ENCODE data around the gene CNTNAP2. TPM values are rescaled to one million over a fixed set of nuclear protein-coding genes. Genes with fewer than 3 reads are reported as not detected.

Gene CNTNAP2
- total and polyA plus RNA-seq, 2 of the 13 experiments (the other 11 are each of a cell fraction or from before 2014, with no cell fraction given) = 0.40 to 0.42 TPM

DNA sequence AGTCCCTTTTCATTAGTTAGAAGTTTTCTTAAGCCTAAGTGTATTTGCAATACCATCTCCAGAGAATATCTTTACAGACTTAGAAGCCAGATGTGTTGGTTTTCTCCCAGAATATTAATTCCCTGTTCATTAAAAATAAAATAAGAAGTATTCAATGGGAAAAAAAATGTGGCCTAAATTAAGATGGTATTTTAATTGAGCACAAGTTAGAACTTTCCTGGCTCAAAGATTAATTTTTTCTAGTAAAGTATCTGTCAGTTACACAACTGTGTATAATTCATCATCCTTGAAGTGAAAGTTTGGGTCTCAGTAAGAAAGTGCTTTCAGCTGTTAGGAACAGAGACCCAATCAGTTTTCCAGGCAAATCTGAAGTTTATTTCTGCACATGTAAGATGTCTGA is 1294.5 kb downstream of the CNTNAP2 start:
- TF ChIP-seq ZNF280B (CRISPR knock-in tag; IDR thresholded peaks at IDR 0.05; ENCODE audit: borderline replicate concordance) (no peak), SRY (CRISPR knock-in tag; IDR thresholded peaks at IDR 0.05) (no peak), ZMYM2 (CRISPR knock-in tag; IDR thresholded peaks at IDR 0.05) (no peak), TRIM24 (CRISPR knock-in tag; IDR thresholded peaks at IDR 0.05) (no peak), NR3C1 (CRISPR knock-in tag; IDR thresholded peaks at IDR 0.05) (no peak), ZNF782 (CRISPR knock-in tag; IDR thresholded peaks at IDR 0.05; ENCODE audit: borderline replicate concordance) (no peak), ATF6 (CRISPR knock-in tag; conservative IDR thresholded peaks at IDR 0.05) (no peak), MTF2 (CRISPR knock-in tag; IDR thresholded peaks at IDR 0.05; ENCODE audit: borderline replicate concordance) (no peak), SNAPC2 (CRISPR knock-in tag; IDR thresholded peaks at IDR 0.05) (no peak), MZF1 (CRISPR knock-in tag; IDR thresholded peaks at IDR 0.05; ENCODE audit: borderline replicate concordance) (no peak), SNAI1 (CRISPR knock-in tag; IDR thresholded peaks at IDR 0.05; ENCODE audit: borderline replicate concordance) (no peak), NAIF1 (CRISPR knock-in tag; IDR thresholded peaks at IDR 0.05; ENCODE audit: borderline replicate concordance) (no peak), ZNF614 (CRISPR knock-in tag; IDR thresholded peaks at IDR 0.05; ENCODE audit: borderline replicate concordance) (no peak), STAG1 (CRISPR knock-in tag; IDR thresholded peaks at IDR 0.05) (no peak), ZNF563 (CRISPR knock-in tag; IDR thresholded peaks at IDR 0.05) (no peak), SRF (IDR thresholded peaks at IDR 0.05; ENCODE audit: low read depth, low read length) (no peak), ZNF331 (CRISPR knock-in tag; IDR thresholded peaks at IDR 0.05) (no peak)
- TF ChIP-seq, protein P1, sequence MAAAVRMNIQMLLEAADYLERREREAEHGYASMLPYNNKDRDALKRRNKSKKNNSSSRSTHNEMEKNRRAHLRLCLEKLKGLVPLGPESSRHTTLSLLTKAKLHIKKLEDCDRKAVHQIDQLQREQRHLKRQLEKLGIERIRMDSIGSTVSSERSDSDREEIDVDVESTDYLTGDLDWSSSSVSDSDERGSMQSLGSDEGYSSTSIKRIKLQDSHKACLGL (CRISPR knock-in tag; IDR thresholded peaks at IDR 0.05) = no peak
- TF ChIP-seq, protein P2, sequence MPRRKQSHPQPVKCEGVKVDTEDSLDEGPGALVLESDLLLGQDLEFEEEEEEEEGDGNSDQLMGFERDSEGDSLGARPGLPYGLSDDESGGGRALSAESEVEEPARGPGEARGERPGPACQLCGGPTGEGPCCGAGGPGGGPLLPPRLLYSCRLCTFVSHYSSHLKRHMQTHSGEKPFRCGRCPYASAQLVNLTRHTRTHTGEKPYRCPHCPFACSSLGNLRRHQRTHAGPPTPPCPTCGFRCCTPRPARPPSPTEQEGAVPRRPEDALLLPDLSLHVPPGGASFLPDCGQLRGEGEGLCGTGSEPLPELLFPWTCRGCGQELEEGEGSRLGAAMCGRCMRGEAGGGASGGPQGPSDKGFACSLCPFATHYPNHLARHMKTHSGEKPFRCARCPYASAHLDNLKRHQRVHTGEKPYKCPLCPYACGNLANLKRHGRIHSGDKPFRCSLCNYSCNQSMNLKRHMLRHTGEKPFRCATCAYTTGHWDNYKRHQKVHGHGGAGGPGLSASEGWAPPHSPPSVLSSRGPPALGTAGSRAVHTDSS (CRISPR knock-in tag; conservative IDR thresholded peaks at IDR 0.05) = no peak
- no peak for ATAC-seq
- Histone ChIP-seq H3K27me3 (ENCODE audit: control insufficient read depth in 1 of 2, insufficient read depth in 2 of 2, low read length in 2 of 2) (no peaks in the 10 kb centered on the region), H3K9ac (ENCODE audit: insufficient read depth, low read depth, low read length) (no peak overlapping the region), H3K79me2 (ENCODE audit: insufficient read depth, low read length) (no peaks in the 10 kb centered on the region), H2AFZ (ENCODE audit: low read length) (no peak overlapping the region), H3K4me3 (replicated peaks in 1 of 3; ENCODE audit: insufficient read depth in 1 of 3, low read depth in 2 of 3, low read length in 3 of 3) (no peak overlapping the region), H3K4me1 (ENCODE audit: insufficient read depth, low read length) (no peaks in the 10 kb centered on the region), H3K9me3 (ENCODE audit: low read length) (peaks cover 73% of the 10 kb centered on the region), H3K36me3 (replicated peaks in 1 of 2; ENCODE audit: control insufficient read depth in 1 of 2, insufficient read depth in 2 of 2, low read length in 2 of 2) (no peaks in the 10 kb centered on the region), H3K27ac (ENCODE audit: extremely low read length, insufficient read depth, low read length) (no peak overlapping the region), H4K20me1 (ENCODE audit: insufficient read depth, low read length) (no peaks in the 10 kb centered on the region), H3K4me2 (ENCODE audit: low read depth, low read length) (no peak overlapping the region)
- no peak for DNase-seq (ENCODE audit: low spot score)
- CTCF ChIA-PET (ENCODE audit: low intra/inter-chr PET ratio, low total read pairs) = no interaction called here
- FAIRE-seq = no peak
- in situ Hi-C loops (cut with HindIII; ENCODE audit: extremely low pct_ligation_motif_present, low pct_unique_long_range_greater_than_20kb) = no loop called here
- no TSS peak for BruUV-seq (replicated peaks)
- intact Hi-C loops (cut with micrococcal nuclease; ENCODE audit: unreplicated experiment) = no loop called here
- POLR2A ChIA-PET = no interaction called here
